H1 (cell line): Measurements from ENCODE around the gene CALM1.

Experiments used
- CREB1 ChIP-seq: IDR thresholded peaks from 2 replicates; pipeline ENCODE4 v1.6.1; 2012; ENCODE audit warnings: inconsistent platforms
- CTCF ChIP-seq, 3 experiments: IDR thresholded peaks; 1 replicate in 2 of 3; 2 replicates in 1 of 3; pipeline versions ENCODE4 v1.5.1 to v1.6.1; 2011; ENCODE audit warnings: low read length in 3 of 3, mild to moderate bottlenecking in 3 of 3, inconsistent platforms in 2 of 3, low read depth in 1 of 3, moderate library complexity in 1 of 3; ENCODE audit not compliant: insufficient read depth in 1 of 3; ENCODE audit errors: control extremely low read depth in 1 of 3
- JUND ChIP-seq: IDR thresholded peaks from 2 replicates; pipeline ENCODE4 v1.6.1; 2011; ENCODE audit warnings: mild to moderate bottlenecking, improper control_type of control experiment, low read length
- MAX ChIP-seq: IDR thresholded peaks from 2 replicates; pipeline ENCODE4 v1.6.1; 2012; ENCODE audit warnings: inconsistent platforms
- POLR2AphosphoS5 ChIP-seq: IDR thresholded peaks from 2 replicates; pipeline ENCODE4 v1.6.1; 2011; ENCODE audit warnings: low read depth, low read length
- RXRA ChIP-seq: IDR thresholded peaks from 2 replicates; pipeline ENCODE4 v1.6.1; 2011; ENCODE audit warnings: low read depth, mild to moderate bottlenecking, low read length, moderate library complexity; ENCODE audit not compliant: insufficient read depth
- YY1 ChIP-seq: IDR thresholded peaks from 2 replicates; pipeline ENCODE4 v1.6.1; 2011; ENCODE audit warnings: low read depth, mild to moderate bottlenecking, low read length

- TF ChIP-seq RXRA: no peak
- TF ChIP-seq YY1: no peak
- TF ChIP-seq POLR2AphosphoS5: no peak
- TF ChIP-seq CTCF (IDR thresholded peaks at IDR 0.05; ENCODE audit: control extremely low read depth in 1 of 3, insufficient read depth in 1 of 3, low read depth in 1 of 3, low read length in 3 of 3): no peak
- no peak for TF ChIP-seq MAX
- TF ChIP-seq CREB1: no peak
- no peak for TF ChIP-seq JUND
These were observed 39.9 kb upstream of the CALM1 start for GRCh38 chr14:90356925-90357324.
